Esophagus muscularis mucosa (tissue), 4 donors: Measurements from ENCODE around the gene LMNTD2.

ENCODE experiments used
- CTCF ChIP-seq, 3 experiments: fragments of 200-600 bp in 2 of 3; fragments of 450-650 bp in 1 of 3; sonication (generic) in 2 of 3; IDR thresholded peaks; one replicate each; pipeline ENCODE4 v1.5.1; 2017 to 2019; ENCODE audit warnings: antibody characterized with exemption in 3 of 3, mild to moderate bottlenecking in 2 of 3, moderate library complexity in 1 of 3
- EP300 ChIP-seq: sonication (generic); formaldehyde crosslinking; IDR thresholded peaks from one replicate; pipeline ENCODE4 v1.6.1; 2017; ENCODE audit warnings: antibody characterized with exemption
- POLR2A ChIP-seq: fragments of 450-650 bp; IDR thresholded peaks from one replicate; pipeline ENCODE4 v1.6.1; 2017; ENCODE audit warnings: antibody characterized with exemption, moderate library complexity, mild to moderate bottlenecking, low read depth
- POLR2AphosphoS5 ChIP-seq, 2 donors: sonication (generic); formaldehyde crosslinking; IDR thresholded peaks; one replicate each; pipeline ENCODE4 v1.6.1; 2017; ENCODE audit warnings: antibody characterized with exemption in 2 of 2

- TF ChIP-seq CTCF (IDR thresholded peaks at IDR 0.05) (no peak), POLR2AphosphoS5 (IDR thresholded peaks at IDR 0.05) (no peak), POLR2A (no peak), EP300 (no peak)
These were observed 1.6 kb upstream of the LMNTD2 start for GRCh38 chr11:562046-562645.
